Right lobe of liver (tissue), 6 donors: ENCODE results near the gene SMPX. TPM values are rescaled to one million over a fixed set of nuclear protein-coding genes. Genes with fewer than 3 reads are reported as not detected.

ENCODE experiments used
- ATAC-seq, 4 donors: fragments of 200-7000 bp; cut with Tn5 transposase; one replicate each; pipeline ENCODE4 v1.9.1; 2020; ENCODE audit warnings: mild to moderate bottlenecking in 4 of 4, moderate library complexity in 4 of 4
- DNase-seq, 3 donors: peaks; one replicate each; pipeline ENCODE4 v3.0.0-alpha.2; 2020
- H3K27ac ChIP-seq, 3 donors: fragments of 200-600 bp; one replicate each; pipeline ENCODE4 v1.8.0; 2022
- H3K27me3 ChIP-seq, 2 donors: fragments of 200-600 bp; one replicate each; pipeline ENCODE4 v1.8.0; 2022
- H3K36me3 ChIP-seq, 4 donors: fragments of 200-600 bp; sonication (generic) in 1 of 4; one replicate each; pipeline versions ENCODE4 v1.5.1 to v1.8.0; 2017 to 2022; ENCODE audit warnings: control low read depth in 1 of 4
- H3K4me1 ChIP-seq, 4 donors: fragments of 200-600 bp; sonication (generic) in 1 of 4; one replicate each; pipeline versions ENCODE4 v1.5.1 to v1.8.0; 2017 to 2022; ENCODE audit warnings: control low read depth in 1 of 4
- H3K4me3 ChIP-seq, 3 donors: fragments of 200-600 bp; one replicate each; pipeline ENCODE4 v1.8.0; 2022
- H3K9me3 ChIP-seq, 4 donors: fragments of 200-600 bp; sonication (generic) in 1 of 4; one replicate each; pipeline versions ENCODE4 v1.5.1 to v1.8.0; 2017 to 2022; ENCODE audit warnings: control low read depth in 1 of 4
- POLR2A ChIP-seq: fragments of 450-650 bp; IDR thresholded peaks from one replicate; pipeline ENCODE4 v1.6.1; 2017; ENCODE audit warnings: antibody characterized with exemption, mild to moderate bottlenecking
- WGBS: methylation state at CpG from one replicate; pipeline ENCODE4 v1.1.6; 2018; ENCODE audit warnings: low coverage, low lambda C conversion rate; ENCODE audit not compliant: insufficient coverage; ENCODE audit errors: missing lambda C conversion rate; 5-methylcytosine and 5-hydroxymethylcytosine counted together
- intact Hi-C, 2 donors: fragments of 100-400 bp; cut with DNase I; formaldehyde crosslinking; loops; one replicate each; pipeline versions ENCODE4 v1.11.2 to v1.14.1; 2022
- total RNA-seq, 6 experiments: library from RNA; depleted of rRNA in 2 of 6; stranded (reverse); fragments of >200 nt in 2 of 6; fragmentation: NEBNext Ultra II Directional in 3 of 6; extraction: Animal tissue kit (Norgen Biotek cat#: 25700) in 3 of 6; gene quantifications; one replicate each; pipeline versions ENCODE4 v1.1.0 to v1.2.4, GENCODE V29; 2016 to 2023
- TF ChIP-seq, protein P1 (sequence below), 4 donors: fragments of 200-600 bp in 3 of 4; fragments of 450-650 bp in 1 of 4; IDR thresholded peaks; one replicate each; pipeline versions ENCODE4 v1.5.1 to v1.8.0; 2016 to 2022; ENCODE audit warnings: antibody characterized with exemption in 4 of 4, mild to moderate bottlenecking in 2 of 4
- donor health status: DM: no; HTN: yes; CAD: no.
- donor health status: DM: no; HTN: no; CAD: no.
- donor health status: DM: no; HTN: no; CAD: no.
- donor health status: DM: no; HTN: yes; CAD: no.
- donor health status: DM: no; HTN: yes; CAD: no.

SMPX gene
- total RNA-seq, 6 experiments from 2014 or later: 0.32 to 1.1 (median 0.56) TPM; not detected in 1

DNA sequence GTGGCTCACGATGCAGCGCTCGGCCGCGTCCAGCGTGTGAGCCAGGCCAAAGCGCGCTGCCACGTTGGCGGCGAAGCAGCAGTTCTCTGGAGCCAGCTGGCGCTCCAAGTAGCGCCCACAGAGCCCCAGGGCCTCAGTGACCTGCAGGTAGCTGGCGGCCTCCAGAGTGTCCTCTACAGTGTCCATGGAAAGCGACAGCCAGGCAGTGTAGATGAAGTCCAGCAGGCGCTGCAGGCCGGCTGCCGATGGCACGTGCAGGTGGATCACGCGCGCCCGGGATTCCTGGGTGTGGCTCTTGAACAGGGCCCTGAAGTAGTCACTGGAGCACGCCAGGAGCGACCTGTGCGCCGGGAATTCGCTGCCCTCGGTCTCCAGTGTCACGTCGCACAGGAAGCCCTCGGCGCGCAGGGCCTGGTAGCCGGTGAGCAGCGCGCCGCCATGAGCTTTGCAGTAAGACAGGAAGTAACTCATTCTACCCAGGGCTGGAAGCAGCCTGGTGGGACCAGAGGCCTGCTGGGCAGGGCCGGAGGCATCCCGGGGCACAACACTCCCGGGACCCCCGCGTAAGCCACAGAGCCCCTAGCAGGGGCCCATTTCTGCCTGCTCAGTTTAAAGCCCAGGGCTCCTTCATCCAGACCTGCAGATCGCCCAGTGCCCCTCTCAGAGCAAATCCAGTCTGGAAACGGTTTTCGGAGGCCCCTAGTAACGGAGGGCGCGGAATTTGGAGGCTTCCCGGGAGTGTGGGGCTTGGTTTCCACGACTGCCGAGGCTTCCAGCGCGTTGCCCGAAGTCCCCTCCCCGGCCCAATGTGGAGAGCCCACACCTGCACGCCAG is 100.4 kb downstream of the SMPX start:
- no peak overlapping the region for H3K27ac ChIP-seq
- H3K9me3 ChIP-seq: no peaks in the 10 kb centered on the region
- H3K27me3 ChIP-seq: no peaks in the 10 kb centered on the region
- H3K36me3 ChIP-seq: no peaks in the 10 kb centered on the region
- H3K4me1 ChIP-seq: no peaks in the 10 kb centered on the region
- no peak for ATAC-seq
- TF ChIP-seq, protein P1, sequence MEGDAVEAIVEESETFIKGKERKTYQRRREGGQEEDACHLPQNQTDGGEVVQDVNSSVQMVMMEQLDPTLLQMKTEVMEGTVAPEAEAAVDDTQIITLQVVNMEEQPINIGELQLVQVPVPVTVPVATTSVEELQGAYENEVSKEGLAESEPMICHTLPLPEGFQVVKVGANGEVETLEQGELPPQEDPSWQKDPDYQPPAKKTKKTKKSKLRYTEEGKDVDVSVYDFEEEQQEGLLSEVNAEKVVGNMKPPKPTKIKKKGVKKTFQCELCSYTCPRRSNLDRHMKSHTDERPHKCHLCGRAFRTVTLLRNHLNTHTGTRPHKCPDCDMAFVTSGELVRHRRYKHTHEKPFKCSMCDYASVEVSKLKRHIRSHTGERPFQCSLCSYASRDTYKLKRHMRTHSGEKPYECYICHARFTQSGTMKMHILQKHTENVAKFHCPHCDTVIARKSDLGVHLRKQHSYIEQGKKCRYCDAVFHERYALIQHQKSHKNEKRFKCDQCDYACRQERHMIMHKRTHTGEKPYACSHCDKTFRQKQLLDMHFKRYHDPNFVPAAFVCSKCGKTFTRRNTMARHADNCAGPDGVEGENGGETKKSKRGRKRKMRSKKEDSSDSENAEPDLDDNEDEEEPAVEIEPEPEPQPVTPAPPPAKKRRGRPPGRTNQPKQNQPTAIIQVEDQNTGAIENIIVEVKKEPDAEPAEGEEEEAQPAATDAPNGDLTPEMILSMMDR (IDR thresholded peaks at IDR 0.05): no peak
- no peak for TF ChIP-seq POLR2A
- DNase-seq: no peak
- WGBS: 20% methylated on average over 1 of the region's 57 CpGs
- intact Hi-C loops: no loop called here
- peak overlapping the region in 2 of 3 donors; percentile 28 to 47 for H3K4me3 ChIP-seq

DNA sequence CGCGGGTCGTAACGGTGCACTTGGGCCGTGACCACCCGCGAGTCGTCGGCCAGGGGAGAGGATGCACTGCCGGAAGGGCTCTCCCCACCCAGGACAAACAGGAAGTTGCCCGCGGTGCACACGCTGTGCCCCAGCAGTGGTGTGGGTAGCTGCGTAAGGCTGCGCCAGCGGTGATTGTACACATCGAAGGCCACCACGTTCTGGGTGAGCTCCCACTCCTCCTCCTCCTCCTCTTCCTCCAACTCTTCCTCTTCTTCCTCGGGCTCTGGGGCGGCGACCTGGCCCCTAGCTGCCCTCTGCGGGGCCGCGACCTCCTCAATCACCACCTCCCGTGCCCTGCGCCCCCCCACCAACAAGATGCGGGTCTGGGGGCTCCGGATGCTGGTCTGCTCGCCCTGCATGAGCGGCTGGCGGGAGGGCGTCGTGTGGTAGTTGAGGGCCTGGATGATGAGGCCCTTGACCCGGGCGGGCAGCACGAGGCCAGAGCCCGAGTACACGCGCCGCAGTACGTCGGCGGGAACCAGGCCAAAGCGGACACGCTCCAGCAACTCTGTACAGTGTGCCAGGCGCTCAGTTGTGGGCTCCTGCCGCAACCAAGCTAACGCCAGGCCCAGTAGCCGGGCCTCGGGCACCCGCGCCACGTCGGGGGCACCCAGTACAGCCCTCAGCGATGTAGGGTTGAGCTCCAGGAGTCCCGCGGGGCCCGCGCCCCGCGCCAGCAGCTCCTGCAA is 101.2 kb downstream of the SMPX start:
- no peak for TF ChIP-seq POLR2A
- TF ChIP-seq, protein P1 (IDR thresholded peaks at IDR 0.05): no peak
- intact Hi-C loops: no loop called here
- Histone ChIP-seq H3K4me1 (no peaks in the 10 kb centered on the region), H3K36me3 (no peaks in the 10 kb centered on the region), H3K4me3 (no peak overlapping the region), H3K27ac (no peak overlapping the region), H3K9me3 (no peaks in the 10 kb centered on the region), H3K27me3 (no peaks in the 10 kb centered on the region)
- WGBS: 49% methylated on average over 6 of the region's 61 CpGs
- no peak for ATAC-seq
- DNase-seq: no peak

Other genes with a start within 250 kb of the SMPX start
- gene KLHL34, start 99.8 kb downstream of the SMPX start, total RNA-seq: under 1 TPM in 5 of 6 experiments, not detected in 1; 0.06 to 0.18 (median 0.10) TPM
- 10 to 100 TPM in 5 of 6 experiments, 1 to 10 TPM in 1; 10.0 to 13.6 (median 11.0) TPM for gene MBTPS2, start 81.5 kb upstream of the SMPX start, total RNA-seq
- 1 to 10 TPM in 4 of 6 experiments, under 1 TPM in 2; 0.44 to 1.5 (median 1.0) TPM for gene YY2, start 97.9 kb upstream of the SMPX start, total RNA-seq
- 10 to 100 TPM; 14.6 to 27.1 (median 21.9) TPM for gene SMS, start 182.6 kb upstream of the SMPX start, total RNA-seq